Fibroblast of lung (primary cell): ENCODE data around the gene CCDC187. TPM values are rescaled to one million over a fixed set of nuclear protein-coding genes. Genes with fewer than 3 reads are reported as not detected.

Source experiments
- DNase-seq, 2 donors: peaks; one replicate each; pipeline versions ENCODE4 v3.0.0 to v3.0.0-alpha.2; 2010; ENCODE audit warnings: low read depth in 2 of 2
- H2AFZ ChIP-seq: 2 replicates; pipeline ENCODE4 v1.5.1; 2012; ENCODE audit warnings: low read length, control low read depth, inconsistent platforms
- H3K27ac ChIP-seq: 2 replicates; pipeline ENCODE4 v1.5.1; 2011; ENCODE audit warnings: low read length, control low read depth; ENCODE audit not compliant: insufficient read depth
- H3K27me3 ChIP-seq: 2 replicates; pipeline ENCODE4 v1.5.1; 2011; ENCODE audit warnings: mild to moderate bottlenecking, low read length; ENCODE audit not compliant: control insufficient read depth, insufficient read depth
- H3K36me3 ChIP-seq: 2 replicates; pipeline ENCODE4 v1.5.1; 2011; ENCODE audit warnings: low read length; ENCODE audit not compliant: control insufficient read depth, insufficient read depth
- H3K4me1 ChIP-seq: 2 replicates; pipeline ENCODE4 v1.5.1; 2011; ENCODE audit warnings: low read length; ENCODE audit not compliant: control insufficient read depth, insufficient read depth; ENCODE audit errors: extremely low read depth
- H3K4me2 ChIP-seq: 2 replicates; pipeline ENCODE4 v1.5.1; 2011; ENCODE audit warnings: low read length, control low read depth; ENCODE audit not compliant: insufficient read depth; ENCODE audit errors: extremely low read depth
- H3K4me3 ChIP-seq, 4 experiments: fragments of 200-600 bp in 1 of 4; sonication (generic) in 1 of 4; replicated peaks in 1 of 4; 2 replicates each; pipeline ENCODE4 v1.5.1; 2011 to 2016; ENCODE audit warnings: low read length in 4 of 4, low read depth in 3 of 4, mild to moderate bottlenecking in 3 of 4, control low read depth in 2 of 4, inconsistent platforms in 1 of 4, mixed read lengths in 1 of 4; ENCODE audit not compliant: insufficient read depth in 1 of 4; ENCODE audit errors: control extremely low read depth in 1 of 4
- H3K79me2 ChIP-seq: 2 replicates; pipeline ENCODE4 v1.5.1; 2012; ENCODE audit warnings: mild to moderate bottlenecking, low read length, inconsistent platforms; ENCODE audit not compliant: control insufficient read depth, insufficient read depth
- H3K9ac ChIP-seq: 2 replicates; pipeline ENCODE4 v1.5.1; 2011; ENCODE audit warnings: mild to moderate bottlenecking, low read length, control low read depth; ENCODE audit not compliant: insufficient read depth
- H3K9me3 ChIP-seq: 2 replicates; pipeline ENCODE4 v1.5.1; 2012; ENCODE audit warnings: low read depth, low read length; ENCODE audit not compliant: control insufficient read depth, insufficient read depth
- H4K20me1 ChIP-seq: 2 replicates; pipeline ENCODE4 v1.5.1; 2011; ENCODE audit warnings: low read length; ENCODE audit not compliant: control insufficient read depth, insufficient read depth; ENCODE audit errors: extremely low read depth
- CTCF ChIP-seq, 2 donors: IDR thresholded peaks in 1 of 2; conservative IDR thresholded peaks in 1 of 2; 1 replicate in 1 of 2; 2 replicates in 1 of 2; pipeline ENCODE4 v1.5.1; 2011 to 2012; ENCODE audit warnings: low read length in 2 of 2, control low read depth in 1 of 2, inconsistent platforms in 1 of 2, low read depth in 1 of 2, mild to moderate bottlenecking in 1 of 2
- EZH2 ChIP-seq: IDR thresholded peaks from 2 replicates; pipeline ENCODE4 v1.5.1; 2012; ENCODE audit warnings: low read length, control low read depth, mild to moderate bottlenecking; ENCODE audit errors: missing control alignments
- polyA plus RNA-seq, 2 donors: library from polyadenylated mRNA; depleted of rRNA in 1 of 2; stranded (reverse) in 1 of 2; unstranded in 1 of 2; fragments of >200 nt; gene quantifications; 2 replicates each; pipeline ENCODE4 v1.2.1, GENCODE V29; 2011 to 2012; ENCODE audit warnings: missing spikeins in 1 of 2
- total RNA-seq: library from RNA; depleted of rRNA; stranded (reverse); fragments of >200 nt; gene quantifications from 2 replicates; pipeline ENCODE4 v1.2.1, GENCODE V29; 2014

CCDC187 gene
- total and polyA plus RNA-seq, 2 donors (not counting 1 experiment from before 2014, with no cell fraction given): not detected

GRCh38 chr9:136208675-136209074 is 95.2 kb downstream of the CCDC187 start:
- Histone ChIP-seq H3K36me3 (no peaks in the 10 kb centered on the region), H3K4me1 (no peaks in the 10 kb centered on the region), H2AFZ (no peak overlapping the region), H3K9ac (no peak overlapping the region), H3K27ac (no peak overlapping the region), H3K4me3 (no peak overlapping the region), H3K9me3 (no peaks in the 10 kb centered on the region), H3K27me3 (peaks cover 12% of the 10 kb centered on the region), H3K4me2 (no peak overlapping the region), H4K20me1 (no peaks in the 10 kb centered on the region), H3K79me2 (no peaks in the 10 kb centered on the region)
- TF ChIP-seq EZH2 (no peak), CTCF (conservative IDR thresholded peaks at IDR 0.05 in 1 of 2, IDR thresholded peaks at IDR 0.05 in 1 of 2; ENCODE audit: low read depth in 1 of 2, low read length in 2 of 2) (no peak)
- DNase-seq: no peak

- no peaks in the 10 kb centered on the region for H4K20me1 ChIP-seq
- H3K9me3 ChIP-seq: no peaks in the 10 kb centered on the region
- no peak overlapping the region for H3K9ac ChIP-seq
- H2AFZ ChIP-seq: no peak overlapping the region
- H3K4me2 ChIP-seq: no peak overlapping the region
- H3K4me1 ChIP-seq: no peaks in the 10 kb centered on the region
- no peaks in the 10 kb centered on the region for H3K79me2 ChIP-seq
- peaks cover 18% of the 10 kb centered on the region for H3K27me3 ChIP-seq
- no peaks in the 10 kb centered on the region for H3K36me3 ChIP-seq
- no peak overlapping the region for H3K4me3 ChIP-seq
- DNase-seq: no peak
- TF ChIP-seq CTCF (conservative IDR thresholded peaks at IDR 0.05 in 1 of 2, IDR thresholded peaks at IDR 0.05 in 1 of 2; ENCODE audit: low read depth in 1 of 2, low read length in 2 of 2) (no peak), EZH2 (no peak)
- H3K27ac ChIP-seq: no peak overlapping the region
Measured at GRCh38 chr9:136207616-136208015, 96.3 kb downstream of the CCDC187 start.

- no peak for TF ChIP-seq EZH2
- TF ChIP-seq CTCF (conservative IDR thresholded peaks at IDR 0.05 in 1 of 2, IDR thresholded peaks at IDR 0.05 in 1 of 2; ENCODE audit: low read depth in 1 of 2, low read length in 2 of 2): no peak
- DNase-seq: no peak
- H3K4me2 ChIP-seq: no peak overlapping the region
- H3K27me3 ChIP-seq: peaks cover 25% of the 10 kb centered on the region
- no peaks in the 10 kb centered on the region for H3K79me2 ChIP-seq
- H3K27ac ChIP-seq: no peak overlapping the region
- H3K9me3 ChIP-seq: no peaks in the 10 kb centered on the region
- H3K36me3 ChIP-seq: no peaks in the 10 kb centered on the region
- H2AFZ ChIP-seq: no peak overlapping the region
- H4K20me1 ChIP-seq: no peaks in the 10 kb centered on the region
- H3K9ac ChIP-seq: no peak overlapping the region
- H3K4me1 ChIP-seq: no peaks in the 10 kb centered on the region
- H3K4me3 ChIP-seq: no peak overlapping the region
Measured at GRCh38 chr9:136206602-136207275, 97.2 kb downstream of the CCDC187 start.
